IMR-90 (cell line): ENCODE results near the gene PTGES. TPM values are rescaled to one million over a fixed set of nuclear protein-coding genes. Genes with fewer than 3 reads are reported as not detected.

Experiments
- ATAC-seq: fragments of 200-7000 bp; cut with Tn5 transposase; 2 replicates; pipeline ENCODE4 v1.9.1; 2020; ENCODE audit warnings: low read depth, mild to moderate bottlenecking, moderate library complexity
- BruUV-seq: library from RNA; stranded (reverse); fragments of 400-500 nt; replicated peaks from 2 replicates; lab custom pipeline; 2021; lab: Mats Ljungman, UMichigan
- CTCF ChIA-PET: fragments of 300-600 bp; formaldehyde crosslinking; extraction: SDS; loops from one replicate; lab custom pipeline; 2021; ENCODE audit warnings: antibody characterized with exemption; lab: Yijun Ruan, JAX
- POLR2A ChIA-PET: fragments of 300-600 bp; sonication (Branson Sonifier 250); formaldehyde crosslinking; loops from one replicate; lab custom pipeline; 2022; ENCODE audit warnings: antibody characterized with exemption; ENCODE audit not compliant: unreplicated experiment; lab: Charles Lee
- DNase-seq: peaks from one replicate; pipeline ENCODE4 v3.0.0; 2013
- H2AFZ ChIP-seq: replicated peaks from 2 replicates; pipeline ENCODE3; 2013; ENCODE audit warnings: low read length, mild to moderate bottlenecking; ENCODE audit not compliant: poor library complexity
- H2AK5ac ChIP-seq: 2 replicates; pipeline ENCODE4 v1.6.1; 2013; ENCODE audit warnings: low read depth, low read length, inconsistent platforms
- H2AK9ac ChIP-seq: replicated peaks from 2 replicates; pipeline ENCODE3; 2013; ENCODE audit warnings: mild to moderate bottlenecking, low read depth, low read length, moderate library complexity; ENCODE audit not compliant: poor library complexity
- H2BK120ac ChIP-seq: 2 replicates; pipeline ENCODE4 v1.6.1; 2013; ENCODE audit warnings: low read depth, low read length, inconsistent platforms
- H2BK15ac ChIP-seq: 3 replicates; pipeline ENCODE4 v1.6.1; 2013; ENCODE audit warnings: low read depth, low read length, inconsistent platforms
- H2BK20ac ChIP-seq: 2 replicates; pipeline ENCODE4 v1.6.1; 2013; ENCODE audit warnings: low read depth, mild to moderate bottlenecking, inconsistent platforms, low read length, moderate library complexity
- H2BK5ac ChIP-seq: 2 replicates; pipeline ENCODE4 v1.6.1; 2013; ENCODE audit warnings: mild to moderate bottlenecking, low read depth, low read length, inconsistent platforms; ENCODE audit not compliant: poor library complexity, severe bottlenecking
- H3K14ac ChIP-seq: replicated peaks from 2 replicates; pipeline ENCODE4 v1.6.1; 2013; ENCODE audit warnings: low read depth, low read length, inconsistent platforms
- H3K18ac ChIP-seq: 2 replicates; pipeline ENCODE4 v1.6.1; 2013; ENCODE audit warnings: low read depth, low read length, control low read depth
- H3K23ac ChIP-seq: 2 replicates; pipeline ENCODE4 v1.6.1; 2013; ENCODE audit warnings: low read depth, low read length, inconsistent platforms
- H3K27ac ChIP-seq: 2 replicates; pipeline ENCODE4 v1.5.1; 2013; ENCODE audit warnings: mild to moderate bottlenecking, control low read depth, low read length; ENCODE audit not compliant: insufficient read depth
- H3K27me3 ChIP-seq: 2 replicates; pipeline ENCODE4 v1.6.1; 2013; ENCODE audit warnings: low read length; ENCODE audit not compliant: control insufficient read depth, insufficient read depth
- H3K36me3 ChIP-seq: 2 replicates; pipeline ENCODE4 v1.6.1; 2013; ENCODE audit warnings: low read length, mixed read lengths; ENCODE audit not compliant: control insufficient read depth, insufficient read depth
- H3K4ac ChIP-seq: 2 replicates; pipeline ENCODE4 v1.6.1; 2013; ENCODE audit warnings: low read depth, low read length, inconsistent platforms
- H3K4me1 ChIP-seq: 2 replicates; pipeline ENCODE4 v1.6.1; 2013; ENCODE audit warnings: low read length, mixed read lengths; ENCODE audit not compliant: control insufficient read depth, insufficient read depth
- H3K4me2 ChIP-seq: 2 replicates; pipeline ENCODE4 v1.6.1; 2013; ENCODE audit warnings: low read depth, mild to moderate bottlenecking, control low read depth, low read length, moderate library complexity
- H3K4me3 ChIP-seq: 2 replicates; pipeline ENCODE4 v1.5.1; 2013; ENCODE audit warnings: low read depth, mild to moderate bottlenecking, control low read depth, low read length, moderate library complexity; ENCODE audit not compliant: insufficient read depth
- H3K56ac ChIP-seq: 2 replicates; pipeline ENCODE4 v1.6.1; 2013; ENCODE audit warnings: low read length, inconsistent platforms; ENCODE audit not compliant: insufficient read depth; ENCODE audit errors: extremely low read depth
- H3K79me1 ChIP-seq, 2 experiments: 2 replicates each; pipeline ENCODE4 v1.6.1; 2013; ENCODE audit warnings: low read length in 2 of 2, inconsistent platforms in 1 of 2, low read depth in 1 of 2
- H3K9ac ChIP-seq: 2 replicates; pipeline ENCODE4 v1.6.1; 2013; ENCODE audit warnings: low read depth, low read length, control low read depth
- H3K9me1 ChIP-seq: 2 replicates; pipeline ENCODE4 v1.6.1; 2013; ENCODE audit warnings: low read length, inconsistent platforms; ENCODE audit not compliant: insufficient read depth
- H3K9me3 ChIP-seq: 2 replicates; pipeline ENCODE4 v1.6.1; 2013; ENCODE audit warnings: low read length; ENCODE audit not compliant: control insufficient read depth, insufficient read depth
- H4K20me1 ChIP-seq: 2 replicates; pipeline ENCODE4 v1.6.1; 2013; ENCODE audit warnings: low read length, inconsistent platforms; ENCODE audit not compliant: insufficient read depth
- H4K5ac ChIP-seq: 2 replicates; pipeline ENCODE4 v1.6.1; 2013; ENCODE audit warnings: mild to moderate bottlenecking, low read depth, low read length, control low read depth
- H4K8ac ChIP-seq, 2 experiments: 2 replicates each; pipeline ENCODE4 v1.6.1; 2013; ENCODE audit warnings: low read depth in 2 of 2, low read length in 2 of 2, control low read depth in 1 of 2, inconsistent platforms in 1 of 2
- H4K91ac ChIP-seq: 2 replicates; pipeline ENCODE4 v1.6.1; 2013; ENCODE audit warnings: low read depth, low read length, inconsistent platforms; ENCODE audit not compliant: insufficient read depth
- BHLHE40 ChIP-seq: fragments of 150-350 bp; IDR thresholded peaks from 2 replicates; pipeline ENCODE4 v1.6.1; 2016; ENCODE audit warnings: mild to moderate bottlenecking, low read depth, low read length
- CEBPB ChIP-seq: IDR thresholded peaks from 2 replicates; pipeline ENCODE4 v1.6.1; 2012; ENCODE audit warnings: low read depth, low read length, improper control_type of control experiment
- FOS ChIP-seq: fragments of 150-350 bp; IDR thresholded peaks from 2 replicates; pipeline ENCODE4 v1.6.1; 2016; ENCODE audit warnings: low read depth, low read length
- MAFK ChIP-seq: IDR thresholded peaks from 2 replicates; pipeline ENCODE4 v1.6.1; 2012; ENCODE audit warnings: low read depth, low read length, improper control_type of control experiment
- MAZ ChIP-seq: IDR thresholded peaks from 2 replicates; pipeline ENCODE4 v1.6.1; 2012; ENCODE audit warnings: low read depth, mild to moderate bottlenecking, low read length, improper control_type of control experiment, moderate library complexity, borderline replicate concordance
- MXI1 ChIP-seq: IDR thresholded peaks from 2 replicates; pipeline ENCODE4 v1.6.1; 2012; ENCODE audit warnings: low read depth, mild to moderate bottlenecking, low read length, moderate library complexity, borderline replicate concordance
- SMC3 ChIP-seq: fragments of 150-350 bp; IDR thresholded peaks from 2 replicates; pipeline ENCODE4 v1.6.1; 2016; ENCODE audit warnings: low read depth, mild to moderate bottlenecking, antibody characterized with exemption, low read length, moderate library complexity
- USF2 ChIP-seq: fragments of 150-350 bp; IDR thresholded peaks from 2 replicates; pipeline ENCODE4 v1.6.1; 2017; ENCODE audit warnings: mild to moderate bottlenecking, antibody characterized with exemption, low read length, low read depth
- WGBS, 2 experiments: methylation state at CpG; one replicate each; pipeline versions ENCODE4 v1.1.5 to v1.1.7; 2013; ENCODE audit warnings: missing lambda C conversion rate in 2 of 2; ENCODE audit not compliant: insufficient read length in 1 of 2; ENCODE audit errors: extremely low coverage in 2 of 2; 5-methylcytosine and 5-hydroxymethylcytosine counted together
- dilution Hi-C: fragments of 300-500 bp; cut with HindIII; formaldehyde crosslinking; loops from one replicate; pipeline ENCODE4 v1.14.3; 2018; ENCODE audit warnings: low sequenced_read_pairs; ENCODE audit not compliant: unreplicated experiment
- in situ Hi-C: fragments of 300-500 bp; cut with MboI; formaldehyde crosslinking; loops from 3 replicates; pipeline ENCODE4 v1.14.3; 2019; ENCODE audit warnings: low sequenced_read_pairs, inconsistent platforms, mixed read lengths
- intact Hi-C: fragments of 100-400 bp; cut with micrococcal nuclease; formaldehyde crosslinking; loops from 2 replicates; pipeline ENCODE4 v1.10.0; 2022
- polyA plus RNA-seq, 3 experiments: library from polyadenylated mRNA; depleted of rRNA; stranded (reverse); fragments of >200 nt; gene quantifications; 2 replicates each; pipeline ENCODE4 v1.2.3, GENCODE V29; 2012; ENCODE audit warnings: low replicate concordance in 1 of 3
- total RNA-seq: library from RNA; depleted of rRNA; stranded (reverse); fragments of >200 nt; gene quantifications from 2 replicates; pipeline ENCODE4 v1.2.3, GENCODE V29; 2012

The PTGES gene
- total and polyA plus RNA-seq, 2 of the 4 experiments (the other 2 are of a cell fraction) = 3.2 to 6.3 TPM

GRCh38 chr9:129697656-129698253, 55.1 kb downstream of the PTGES start:
- Histone ChIP-seq H3K56ac (peak overlapping the region; percentile 92), H4K5ac (peak overlapping the region; percentile 100), H2BK20ac (peak overlapping the region; percentile 98), H3K18ac (peak overlapping the region; percentile 99), H3K14ac (peak overlapping the region; percentile 95), H4K8ac (peak overlapping the region; percentile 82 to 99), H2AK5ac (peak overlapping the region; percentile 100), H3K9ac (peak overlapping the region; percentile 75), H2BK5ac (peak overlapping the region; percentile 96), H3K4me1 (peaks cover 42% of the 10 kb centered on the region), H4K20me1 (no peaks in the 10 kb centered on the region), H3K27ac (peak overlapping the region; percentile 96), H3K79me1 (peaks cover 29 to 86% of the 10 kb centered on the region in 2 experiments; a peak in 3 of 4 replicates), H3K23ac (peak overlapping the region; percentile 99), H2AK9ac (peak overlapping the region; percentile 98), H2BK120ac (peak overlapping the region; percentile 99), H3K36me3 (peaks cover 12% of the 10 kb centered on the region), H3K4me3 (peak overlapping the region; percentile 42), H3K9me3 (no peaks in the 10 kb centered on the region), H2AFZ (peak overlapping the region; percentile 94), H3K9me1 (peaks cover 28% of the 10 kb centered on the region), H2BK15ac (peak overlapping the region; percentile 91; the same call in 2 of the 3 replicates), H4K91ac (peak overlapping the region; percentile 100), H3K27me3 (no peaks in the 10 kb centered on the region), H3K4me2 (peak overlapping the region; percentile 87), H3K4ac (peak overlapping the region; percentile 99)
- POLR2A ChIA-PET = interaction anchor here (0.6 to 1.0 kb wide), 3 partner anchors 14 to 29 kb away, joined by 4 to 9 read pairs (median 4); no protein-coding TSS in a partner anchor
- intact Hi-C loops = no loop called here
- no peak for TF ChIP-seq CEBPB
- no peak for TF ChIP-seq MXI1
- TF ChIP-seq BHLHE40 = no peak; the same call in 1 of the 2 replicates
- peak; percentile 45 for TF ChIP-seq FOS
- TF ChIP-seq MAFK = no peak
- TF ChIP-seq MAZ = peak; percentile 44
- TF ChIP-seq USF2 = no peak
- 0 out of 2 replicates have a peak, but pooled peaks have one; percentile 8 for TF ChIP-seq SMC3
- BruUV-seq = no TSS peak
- in situ Hi-C loops = no loop called here
- DNase-seq (peak; percentile 78), ATAC-seq (peak; percentile 71)
- dilution Hi-C loops = no loop called here
- CTCF ChIA-PET = interaction anchor here (0.6 to 1.7 kb wide), 2 partner anchors 15 to 531 kb away, joined by 3 to 6 read pairs; no protein-coding TSS in a partner anchor
- WGBS, 2 experiments = 0% methylated on average over 4 of the region's 25 CpGs; no CpG with 5 or more reads in 1 of the 2 experiments
